ENCODE measurements around the gene LUC7L2.
"Not testable (repeated sequence)": the region's sequence is repeated elsewhere in the genome, so short reads cannot be mapped to it uniquely, and the experiment has no call there.

DNA sequence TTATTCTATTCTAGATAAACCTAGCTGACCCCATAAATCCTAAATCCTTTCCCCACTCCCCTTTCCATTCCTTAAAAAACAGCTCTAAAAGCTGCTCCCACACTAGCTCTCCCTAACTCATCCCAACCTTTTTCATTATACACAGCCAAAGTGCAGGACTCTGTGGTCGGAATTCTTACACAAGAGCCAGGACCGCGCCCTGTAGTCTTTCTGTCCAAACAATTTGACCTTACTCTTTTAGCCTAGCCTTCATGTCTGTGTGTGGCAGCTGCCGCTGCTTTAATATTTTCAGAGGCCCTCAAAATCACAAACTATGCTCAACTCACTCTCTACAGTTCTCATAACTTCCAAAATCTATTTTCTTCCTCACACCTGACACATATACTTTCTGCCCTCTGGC lies 104.8 kb downstream of the LUC7L2 start:
- TF ChIP-seq, protein P1, sequence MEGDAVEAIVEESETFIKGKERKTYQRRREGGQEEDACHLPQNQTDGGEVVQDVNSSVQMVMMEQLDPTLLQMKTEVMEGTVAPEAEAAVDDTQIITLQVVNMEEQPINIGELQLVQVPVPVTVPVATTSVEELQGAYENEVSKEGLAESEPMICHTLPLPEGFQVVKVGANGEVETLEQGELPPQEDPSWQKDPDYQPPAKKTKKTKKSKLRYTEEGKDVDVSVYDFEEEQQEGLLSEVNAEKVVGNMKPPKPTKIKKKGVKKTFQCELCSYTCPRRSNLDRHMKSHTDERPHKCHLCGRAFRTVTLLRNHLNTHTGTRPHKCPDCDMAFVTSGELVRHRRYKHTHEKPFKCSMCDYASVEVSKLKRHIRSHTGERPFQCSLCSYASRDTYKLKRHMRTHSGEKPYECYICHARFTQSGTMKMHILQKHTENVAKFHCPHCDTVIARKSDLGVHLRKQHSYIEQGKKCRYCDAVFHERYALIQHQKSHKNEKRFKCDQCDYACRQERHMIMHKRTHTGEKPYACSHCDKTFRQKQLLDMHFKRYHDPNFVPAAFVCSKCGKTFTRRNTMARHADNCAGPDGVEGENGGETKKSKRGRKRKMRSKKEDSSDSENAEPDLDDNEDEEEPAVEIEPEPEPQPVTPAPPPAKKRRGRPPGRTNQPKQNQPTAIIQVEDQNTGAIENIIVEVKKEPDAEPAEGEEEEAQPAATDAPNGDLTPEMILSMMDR (IDR thresholded peaks at IDR 0.05; ENCODE audit: low read length) = not testable (repeated sequence)
- not testable (repeated sequence) for TF ChIP-seq EZH2phosphoT487 (IDR thresholded peaks at IDR 0.05; ENCODE audit: low read length)

Measured in MM.1S (cell line).